ENCODE measurements around the gene SPON1. TPM values are rescaled to one million over a fixed set of nuclear protein-coding genes. Genes with fewer than 3 reads are reported as not detected.

Gene SPON1
- total and polyA plus RNA-seq, 10 of the 15 experiments (the other 5 are each of a cell fraction or from before 2014, with no cell fraction given) = 0.13 to 1.1 (median 0.18) TPM; not detected in 5

- TF ChIP-seq TAF1 (IDR thresholded peaks at IDR 0.05; ENCODE audit: borderline replicate concordance, low read depth, low read length) (no peak), BHLHE40 (IDR thresholded peaks at IDR 0.05; ENCODE audit: borderline replicate concordance in 1 of 2, low read depth in 2 of 2, low read length in 1 of 2) (no peak), CBX5 (IDR thresholded peaks at IDR 0.05; ENCODE audit: low read depth) (no peak), ZBTB4 (CRISPR knock-in tag; IDR thresholded peaks at IDR 0.05) (no peak), MLLT1 (IDR thresholded peaks at IDR 0.05) (no peak), MYB (IDR thresholded peaks at IDR 0.05; ENCODE audit: borderline replicate concordance, low read depth, low read length) (no peak), ZSCAN29 (IDR thresholded peaks at IDR 0.05) (no peak), SUZ12 (IDR thresholded peaks at IDR 0.05; ENCODE audit: unreplicated experiment) (no peak), IRF3 (IDR thresholded peaks at IDR 0.05) (no peak), ZNF687 (IDR thresholded peaks at IDR 0.05) (no peak), MEF2A (IDR thresholded peaks at IDR 0.05; ENCODE audit: insufficient read depth, low read depth, low read length) (no peak), NFYB (IDR thresholded peaks at IDR 0.05; ENCODE audit: insufficient read depth, low read depth, low read length) (no peak), SMC3 (IDR thresholded peaks at IDR 0.05; ENCODE audit: borderline replicate concordance, low read length) (no peak), CREB1 (IDR thresholded peaks at IDR 0.05; ENCODE audit: low read depth) (no peak)
- Histone ChIP-seq H3K27ac (ENCODE audit: control insufficient read depth, insufficient read depth) (no peak overlapping the region), H3K9me3 (replicated peaks; ENCODE audit: control insufficient read depth, insufficient read depth, low read length) (no peaks in the 10 kb centered on the region), H4K20me1 (ENCODE audit: control insufficient read depth, insufficient read depth) (no peaks in the 10 kb centered on the region), H3K27me3 (replicated peaks in 1 of 2; ENCODE audit: control insufficient read depth in 2 of 2, insufficient read depth in 2 of 2, low read length in 1 of 2) (no peaks in the 10 kb centered on the region), H2AFZ (ENCODE audit: control insufficient read depth, low read depth, low read length) (no peak overlapping the region), H3K79me2 (ENCODE audit: control insufficient read depth, insufficient read depth, low read length) (no peaks in the 10 kb centered on the region), H3K4me3 (no peak overlapping the region), H3K4me2 (ENCODE audit: control insufficient read depth, insufficient read depth) (no peak overlapping the region), H3K36me3 (ENCODE audit: control insufficient read depth in 2 of 2, insufficient read depth in 2 of 2, low read length in 1 of 2) (no peaks in the 10 kb centered on the region), H3K4me1 (ENCODE audit: control insufficient read depth, insufficient read depth, low read length) (no peaks in the 10 kb centered on the region), H3K9ac (ENCODE audit: control insufficient read depth, insufficient read depth, low read length) (no peak overlapping the region)
- SMC1A ChIA-PET (ENCODE audit: uncharacterized antibody, unreplicated experiment) = interaction anchor here (1.5 kb wide), 1 partner anchor 8 kb away, joined by 3 read pairs; no protein-coding TSS in a partner anchor
- ATAC-seq (no peak), FAIRE-seq (no peak), DNase-seq (ENCODE audit: low read depth, low spot score) (no peak)
- CTCF ChIA-PET = no interaction called here
- BruUV-seq (replicated peaks) = no TSS peak
- intact Hi-C loops (cut with micrococcal nuclease; ENCODE audit: unreplicated experiment) (no loop called here), in situ Hi-C loops (cut with MboI) (no loop called here)
- 8% methylated on average over 1 of the region's 1 CpG for WGBS (ENCODE audit: insufficient coverage, insufficient replicate concordance, low lambda C conversion rate, missing lambda C conversion rate)
- RAD21 ChIA-PET (ENCODE audit: unreplicated experiment) = no interaction called here
- POLR2A ChIA-PET = no interaction called here
These were observed 21.6 kb upstream of the SPON1 start for GRCh38 chr11:13940907-13941256.
